SK-N-SH (cell line): ENCODE data around the gene NEDD8. TPM values are rescaled to one million over a fixed set of nuclear protein-coding genes. Genes with fewer than 3 reads are reported as not detected.

Experiments
- CTCF ChIA-PET: fragments of 300-600, 350-600 bp; formaldehyde crosslinking; extraction: SDS; loops from one replicate; lab custom pipeline; 2021; lab: Yijun Ruan, JAX
- POLR2A ChIA-PET: fragments of 350-600 bp; sonication (Branson Sonifier 250); formaldehyde crosslinking; extraction: SDS; loops from one replicate; lab custom pipeline; 2020; ENCODE audit warnings: antibody characterized with exemption, inconsistent platforms; lab: Yijun Ruan, JAX
- DNase-seq: peaks from one replicate; pipeline ENCODE4 v3.0.0; 2012
- H2AFZ ChIP-seq: fragments of 200-600 bp; sonication (generic); 2 replicates; pipeline ENCODE4 v1.8.1; 2016; ENCODE audit warnings: antibody characterized with exemption, mild to moderate bottlenecking, low read depth
- H3F3A ChIP-seq: fragments of 200-600 bp; sonication (generic); replicated peaks from 2 replicates; pipeline ENCODE3; 2016; ENCODE audit warnings: antibody characterized with exemption, mild to moderate bottlenecking; ENCODE audit not compliant: insufficient read depth
- H3K27ac ChIP-seq, 2 experiments: fragments of 200-500 bp in 1 of 2; fragments of 200-600 bp in 1 of 2; sonication (Bioruptor generic) in 1 of 2; sonication (generic), shearing (Covaris generic) in 1 of 2; 2 replicates each; pipeline versions ENCODE4 v1.5.1 to v1.6.1; 2014 to 2016; ENCODE audit warnings: low read depth in 2 of 2, inconsistent platforms in 1 of 2, low read length in 1 of 2, mild to moderate bottlenecking in 1 of 2, mixed read lengths in 1 of 2
- H3K27me3 ChIP-seq: fragments of 200-600 bp; sonication (generic), shearing (Covaris generic); 2 replicates; pipeline ENCODE4 v1.6.1; 2016; ENCODE audit warnings: mixed run types; ENCODE audit not compliant: insufficient read depth
- H3K36me3 ChIP-seq, 2 experiments: fragments of 200-500 bp in 1 of 2; fragments of 200-600 bp in 1 of 2; sonication (Bioruptor generic) in 1 of 2; sonication (generic) in 1 of 2; replicated peaks in 1 of 2; 2 replicates each; pipeline versions ENCODE3 to v1.5.1; 2014 to 2016; ENCODE audit warnings: low read length in 1 of 2, mild to moderate bottlenecking in 1 of 2; ENCODE audit not compliant: insufficient read depth in 2 of 2, control insufficient read depth in 1 of 2
- H3K4me1 ChIP-seq, 2 experiments: fragments of 200-500 bp in 1 of 2; fragments of 200-600 bp in 1 of 2; sonication (Bioruptor generic) in 1 of 2; sonication (generic), shearing (Covaris generic) in 1 of 2; 2 replicates each; pipeline versions ENCODE4 v1.5.1 to v1.6.1; 2014 to 2016; ENCODE audit warnings: low read depth in 1 of 2, low read length in 1 of 2, mixed run types in 1 of 2; ENCODE audit not compliant: insufficient read depth in 2 of 2, control insufficient read depth in 1 of 2
- H3K4me2 ChIP-seq: fragments of 200-600 bp; sonication (generic), shearing (Covaris generic); 2 replicates; pipeline ENCODE4 v1.6.1; 2017; ENCODE audit warnings: mixed run types
- H3K4me3 ChIP-seq, 2 experiments: fragments of 200-500 bp in 1 of 2; fragments of 200-600 bp in 1 of 2; sonication (Bioruptor generic) in 1 of 2; sonication (generic), shearing (Covaris generic) in 1 of 2; 2 replicates each; pipeline versions ENCODE4 v1.5.1 to v1.8.1; 2014 to 2016; ENCODE audit warnings: low read depth in 2 of 2, inconsistent platforms in 1 of 2, low read length in 1 of 2, mild to moderate bottlenecking in 1 of 2, mixed read lengths in 1 of 2, moderate library complexity in 1 of 2
- H3K79me2 ChIP-seq: fragments of 200-600 bp; sonication (generic); 2 replicates; pipeline ENCODE4 v1.8.1; 2017; ENCODE audit warnings: mild to moderate bottlenecking; ENCODE audit not compliant: insufficient read depth
- H3K9ac ChIP-seq: fragments of 200-600 bp; sonication (generic); 2 replicates; pipeline ENCODE4 v1.6.1; 2017; ENCODE audit warnings: mixed run types
- H3K9me2 ChIP-seq: fragments of 200-600 bp; sonication (generic); 2 replicates; pipeline ENCODE4 v1.6.1; 2017; ENCODE audit warnings: mixed run types
- H3K9me3 ChIP-seq: fragments of 200-600 bp; sonication (generic); 2 replicates; pipeline ENCODE4 v1.6.1; 2017; ENCODE audit warnings: mixed run types, mild to moderate bottlenecking, moderate library complexity
- H4K20me1 ChIP-seq: fragments of 200-600 bp; sonication (generic); 2 replicates; pipeline ENCODE4 v1.6.1; 2017; ENCODE audit warnings: mild to moderate bottlenecking, mixed run types; ENCODE audit not compliant: insufficient read depth
- CHD2 ChIP-seq: fragments of 150-350 bp; IDR thresholded peaks from 2 replicates; pipeline ENCODE4 v1.6.1; 2018; ENCODE audit warnings: low read length; ENCODE audit not compliant: partially characterized antibody
- ELF1 ChIP-seq: IDR thresholded peaks from 2 replicates; pipeline ENCODE4 v1.4.0; 2012
- EP300 ChIP-seq, 2 experiments: IDR thresholded peaks; 2 replicates each; pipeline versions ENCODE4 v1.4.0 to v1.6.1; 2012; ENCODE audit warnings: borderline replicate concordance in 1 of 2, low read depth in 1 of 2, low read length in 1 of 2
- GABPA ChIP-seq: IDR thresholded peaks from 2 replicates; pipeline ENCODE4 v1.4.0; 2012; ENCODE audit warnings: low read depth, mild to moderate bottlenecking
- RCOR1 ChIP-seq: fragments of 150-350 bp; IDR thresholded peaks from 2 replicates; pipeline ENCODE4 v1.6.1; 2017; ENCODE audit warnings: antibody characterized with exemption, low read length
- TAF1 ChIP-seq: IDR thresholded peaks from 2 replicates; pipeline ENCODE4 v1.6.1; 2012; ENCODE audit warnings: low read depth, mild to moderate bottlenecking, low read length, moderate library complexity, borderline replicate concordance
- TEAD4 ChIP-seq: IDR thresholded peaks from 2 replicates; pipeline ENCODE4 v1.4.0; 2012; ENCODE audit warnings: mild to moderate bottlenecking, borderline replicate concordance; ENCODE audit not compliant: insufficient read depth
- USF1 ChIP-seq: IDR thresholded peaks from 2 replicates; pipeline ENCODE4 v1.4.0; 2012; ENCODE audit warnings: low read depth, borderline replicate concordance
- WGBS: methylation state at CpG from one replicate; pipeline ENCODE4 v1.1.6; 2017; ENCODE audit warnings: low lambda C conversion rate; 5-methylcytosine and 5-hydroxymethylcytosine counted together
- polyA plus RNA-seq, 3 experiments: library from polyadenylated mRNA; depleted of rRNA; stranded (reverse); fragments of >200 nt; gene quantifications; 2 replicates each; pipeline ENCODE4 v1.2.3, GENCODE V29; 2012
- TF ChIP-seq, protein P1 (sequence below): IDR thresholded peaks from 2 replicates; pipeline ENCODE4 v1.4.0; 2012; ENCODE audit warnings: low read depth
- TF ChIP-seq, protein P2 (sequence below): IDR thresholded peaks from 2 replicates; pipeline ENCODE4 v1.4.0; 2012; ENCODE audit warnings: low read depth, borderline replicate concordance
- TF ChIP-seq, protein P3 (sequence below): IDR thresholded peaks from 2 replicates; pipeline ENCODE4 v1.6.1; 2012; ENCODE audit warnings: mild to moderate bottlenecking, low read depth, low read length, moderate library complexity
- TF ChIP-seq, protein P4 (sequence below): fragments of 200-600 bp; sonication (generic); IDR thresholded peaks from 2 replicates; pipeline ENCODE4 v1.6.1; 2017; ENCODE audit warnings: antibody characterized with exemption, mild to moderate bottlenecking, moderate library complexity

NEDD8 gene
- polyA plus RNA-seq, 1 of the 3 experiments (the other 2 are of a cell fraction): 534 TPM

GRCh38 chr14:24273422-24273998, 41.3 kb upstream of the NEDD8 start:
- no peak for TF ChIP-seq ELF1
- TF ChIP-seq, protein P1, sequence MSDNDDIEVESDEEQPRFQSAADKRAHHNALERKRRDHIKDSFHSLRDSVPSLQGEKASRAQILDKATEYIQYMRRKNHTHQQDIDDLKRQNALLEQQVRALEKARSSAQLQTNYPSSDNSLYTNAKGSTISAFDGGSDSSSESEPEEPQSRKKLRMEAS: no peak
- TF ChIP-seq TEAD4: no peak
- no peak for TF ChIP-seq GABPA
- 95% methylated on average over 3 of the region's 3 CpGs for WGBS
- Histone ChIP-seq H3K9me3 (no peaks in the 10 kb centered on the region), H3K27me3 (no peaks in the 10 kb centered on the region), H3K27ac (no peak overlapping the region), H2AFZ (no peak overlapping the region), H3F3A (no peaks in the 10 kb centered on the region), H3K9ac (no peak overlapping the region), H3K36me3 (peaks cover 0 to 9% of the 10 kb centered on the region in 2 experiments), H3K4me1 (peaks cover 6 to 10% of the 10 kb centered on the region in 2 experiments; a peak in 2 of 4 replicates), H3K4me2 (no peak overlapping the region), H3K79me2 (no peaks in the 10 kb centered on the region; the same call in 1 of the 2 replicates), H3K4me3 (no peak overlapping the region), H3K9me2 (no peaks in the 10 kb centered on the region), H4K20me1 (no peaks in the 10 kb centered on the region)
- peak; percentile 40 for DNase-seq
- POLR2A ChIA-PET: no interaction called here
- CTCF ChIA-PET: interaction anchor here (1.0 to 3.0 kb wide), 3 partner anchors 22 to 31 kb away, joined by 6 to 14 read pairs (median 11); partner anchors contain the start of gene TINF2

DNA sequence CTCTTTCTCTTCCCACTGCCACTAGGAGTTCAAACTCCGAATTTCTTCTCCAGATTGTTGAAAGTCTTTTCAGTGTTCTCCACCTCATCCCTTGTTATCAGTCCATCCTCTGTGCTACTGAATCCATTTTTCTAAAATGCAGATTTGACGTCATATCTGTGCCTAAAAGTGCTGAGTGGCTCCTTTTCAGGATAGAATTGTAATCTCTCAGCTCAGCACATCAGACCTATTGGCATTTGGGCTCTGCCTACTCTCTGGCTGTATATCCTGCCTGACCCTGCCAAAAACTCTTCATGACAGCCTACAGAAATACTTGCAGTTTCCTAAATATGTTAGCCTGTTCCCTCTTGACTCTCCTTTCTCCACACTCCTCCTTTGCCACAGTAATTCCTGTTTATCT, 40.3 kb upstream of the NEDD8 start:
- Histone ChIP-seq H3K4me3 (no peak overlapping the region), H3K4me1 (peaks cover 6 to 10% of the 10 kb centered on the region in 2 experiments; a peak in 2 of 4 replicates), H3K9me3 (no peaks in the 10 kb centered on the region), H4K20me1 (no peaks in the 10 kb centered on the region)
- CTCF ChIA-PET: interaction anchor here (0.7 to 4.9 kb wide), 4 partner anchors 11 to 50 kb away, joined by 4 to 37 read pairs (median 13); partner anchors contain the start of gene TINF2
- TF ChIP-seq, protein P2, sequence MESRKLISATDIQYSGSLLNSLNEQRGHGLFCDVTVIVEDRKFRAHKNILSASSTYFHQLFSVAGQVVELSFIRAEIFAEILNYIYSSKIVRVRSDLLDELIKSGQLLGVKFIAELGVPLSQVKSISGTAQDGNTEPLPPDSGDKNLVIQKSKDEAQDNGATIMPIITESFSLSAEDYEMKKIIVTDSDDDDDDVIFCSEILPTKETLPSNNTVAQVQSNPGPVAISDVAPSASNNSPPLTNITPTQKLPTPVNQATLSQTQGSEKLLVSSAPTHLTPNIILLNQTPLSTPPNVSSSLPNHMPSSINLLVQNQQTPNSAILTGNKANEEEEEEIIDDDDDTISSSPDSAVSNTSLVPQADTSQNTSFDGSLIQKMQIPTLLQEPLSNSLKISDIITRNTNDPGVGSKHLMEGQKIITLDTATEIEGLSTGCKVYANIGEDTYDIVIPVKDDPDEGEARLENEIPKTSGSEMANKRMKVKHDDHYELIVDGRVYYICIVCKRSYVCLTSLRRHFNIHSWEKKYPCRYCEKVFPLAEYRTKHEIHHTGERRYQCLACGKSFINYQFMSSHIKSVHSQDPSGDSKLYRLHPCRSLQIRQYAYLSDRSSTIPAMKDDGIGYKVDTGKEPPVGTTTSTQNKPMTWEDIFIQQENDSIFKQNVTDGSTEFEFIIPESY: no peak
- no peak for TF ChIP-seq TEAD4
- TF ChIP-seq EP300 (IDR thresholded peaks at IDR 0.05; ENCODE audit: borderline replicate concordance in 1 of 2, low read depth in 1 of 2, low read length in 1 of 2): no peak
- no peak for TF ChIP-seq ELF1
- TF ChIP-seq TAF1: no peak
- TF ChIP-seq USF1: no peak
- no peak for TF ChIP-seq CHD2
- TF ChIP-seq RCOR1: no peak
- TF ChIP-seq, protein P3, sequence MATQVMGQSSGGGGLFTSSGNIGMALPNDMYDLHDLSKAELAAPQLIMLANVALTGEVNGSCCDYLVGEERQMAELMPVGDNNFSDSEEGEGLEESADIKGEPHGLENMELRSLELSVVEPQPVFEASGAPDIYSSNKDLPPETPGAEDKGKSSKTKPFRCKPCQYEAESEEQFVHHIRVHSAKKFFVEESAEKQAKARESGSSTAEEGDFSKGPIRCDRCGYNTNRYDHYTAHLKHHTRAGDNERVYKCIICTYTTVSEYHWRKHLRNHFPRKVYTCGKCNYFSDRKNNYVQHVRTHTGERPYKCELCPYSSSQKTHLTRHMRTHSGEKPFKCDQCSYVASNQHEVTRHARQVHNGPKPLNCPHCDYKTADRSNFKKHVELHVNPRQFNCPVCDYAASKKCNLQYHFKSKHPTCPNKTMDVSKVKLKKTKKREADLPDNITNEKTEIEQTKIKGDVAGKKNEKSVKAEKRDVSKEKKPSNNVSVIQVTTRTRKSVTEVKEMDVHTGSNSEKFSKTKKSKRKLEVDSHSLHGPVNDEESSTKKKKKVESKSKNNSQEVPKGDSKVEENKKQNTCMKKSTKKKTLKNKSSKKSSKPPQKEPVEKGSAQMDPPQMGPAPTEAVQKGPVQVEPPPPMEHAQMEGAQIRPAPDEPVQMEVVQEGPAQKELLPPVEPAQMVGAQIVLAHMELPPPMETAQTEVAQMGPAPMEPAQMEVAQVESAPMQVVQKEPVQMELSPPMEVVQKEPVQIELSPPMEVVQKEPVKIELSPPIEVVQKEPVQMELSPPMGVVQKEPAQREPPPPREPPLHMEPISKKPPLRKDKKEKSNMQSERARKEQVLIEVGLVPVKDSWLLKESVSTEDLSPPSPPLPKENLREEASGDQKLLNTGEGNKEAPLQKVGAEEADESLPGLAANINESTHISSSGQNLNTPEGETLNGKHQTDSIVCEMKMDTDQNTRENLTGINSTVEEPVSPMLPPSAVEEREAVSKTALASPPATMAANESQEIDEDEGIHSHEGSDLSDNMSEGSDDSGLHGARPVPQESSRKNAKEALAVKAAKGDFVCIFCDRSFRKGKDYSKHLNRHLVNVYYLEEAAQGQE: no peak
- TF ChIP-seq, protein P4, sequence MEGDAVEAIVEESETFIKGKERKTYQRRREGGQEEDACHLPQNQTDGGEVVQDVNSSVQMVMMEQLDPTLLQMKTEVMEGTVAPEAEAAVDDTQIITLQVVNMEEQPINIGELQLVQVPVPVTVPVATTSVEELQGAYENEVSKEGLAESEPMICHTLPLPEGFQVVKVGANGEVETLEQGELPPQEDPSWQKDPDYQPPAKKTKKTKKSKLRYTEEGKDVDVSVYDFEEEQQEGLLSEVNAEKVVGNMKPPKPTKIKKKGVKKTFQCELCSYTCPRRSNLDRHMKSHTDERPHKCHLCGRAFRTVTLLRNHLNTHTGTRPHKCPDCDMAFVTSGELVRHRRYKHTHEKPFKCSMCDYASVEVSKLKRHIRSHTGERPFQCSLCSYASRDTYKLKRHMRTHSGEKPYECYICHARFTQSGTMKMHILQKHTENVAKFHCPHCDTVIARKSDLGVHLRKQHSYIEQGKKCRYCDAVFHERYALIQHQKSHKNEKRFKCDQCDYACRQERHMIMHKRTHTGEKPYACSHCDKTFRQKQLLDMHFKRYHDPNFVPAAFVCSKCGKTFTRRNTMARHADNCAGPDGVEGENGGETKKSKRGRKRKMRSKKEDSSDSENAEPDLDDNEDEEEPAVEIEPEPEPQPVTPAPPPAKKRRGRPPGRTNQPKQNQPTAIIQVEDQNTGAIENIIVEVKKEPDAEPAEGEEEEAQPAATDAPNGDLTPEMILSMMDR: no peak; the same call in 1 of the 2 replicates
- TF ChIP-seq, all 33 proteins: peak for 0
- no peak overlapping the region for H3K4me2 ChIP-seq
- peaks cover 0 to 15% of the 10 kb centered on the region in 2 experiments for H3K36me3 ChIP-seq
- no peak overlapping the region for H2AFZ ChIP-seq
- no peaks in the 10 kb centered on the region; the same call in 1 of the 2 replicates for H3K79me2 ChIP-seq
- H3F3A ChIP-seq: no peaks in the 10 kb centered on the region
- H3K9ac ChIP-seq: no peak overlapping the region
- WGBS: 79% methylated on average over 2 of the region's 2 CpGs
- no peak overlapping the region for H3K27ac ChIP-seq
- H3K27me3 ChIP-seq: no peaks in the 10 kb centered on the region
- DNase-seq: no peak
- no peaks in the 10 kb centered on the region for H3K9me2 ChIP-seq
- POLR2A ChIA-PET: interaction anchor here (0.6 kb wide), 1 partner anchor 1201 kb away, joined by 3 read pairs; no protein-coding TSS in a partner anchor
